Immature natural killer cell (primary cell): Measurements from ENCODE around the gene EME1. TPM values are rescaled to one million over a fixed set of nuclear protein-coding genes. Genes with fewer than 3 reads are reported as not detected.
A peak's percentile ranks its signal among the peaks of the same experiment; 100 is the strongest.
"Not testable (repeated sequence)": the region's sequence is repeated elsewhere in the genome, so short reads cannot be mapped to it uniquely, and the experiment has no call there.

Experiments
- DNase-seq, 3 donors: peaks; one replicate each; pipeline ENCODE4 v3.0.0; 2022; ENCODE audit warnings: mixed read lengths in 1 of 3
- H3K27ac Mint-ChIP-seq, 6 donors: one replicate each; pipeline ENCODE4 v1.8.0; 2020; ENCODE audit warnings: mixed read lengths in 6 of 6, mild to moderate bottlenecking in 5 of 6, inconsistent platforms in 4 of 6, moderate library complexity in 3 of 6
- H3K27me3 Mint-ChIP-seq, 3 donors: one replicate each; pipeline ENCODE4 v1.8.0; 2020 to 2021; ENCODE audit warnings: low read depth in 3 of 3, mild to moderate bottlenecking in 3 of 3, mixed read lengths in 3 of 3, moderate library complexity in 3 of 3, inconsistent platforms in 1 of 3
- H3K36me3 Mint-ChIP-seq, 3 donors: one replicate each; pipeline ENCODE4 v1.8.0; 2020; ENCODE audit warnings: mixed read lengths in 3 of 3, inconsistent platforms in 2 of 3, mild to moderate bottlenecking in 2 of 3
- H3K4me1 Mint-ChIP-seq, 2 donors: one replicate each; pipeline ENCODE4 v1.8.0; 2020; ENCODE audit warnings: inconsistent platforms in 2 of 2, mild to moderate bottlenecking in 2 of 2, mixed read lengths in 2 of 2, moderate library complexity in 1 of 2
- H3K4me3 Mint-ChIP-seq, 5 donors: one replicate each; pipeline ENCODE4 v1.8.0; 2020; ENCODE audit warnings: mild to moderate bottlenecking in 5 of 5, mixed read lengths in 5 of 5, inconsistent platforms in 3 of 5, moderate library complexity in 3 of 5
- H3K9me3 Mint-ChIP-seq, 6 donors: one replicate each; pipeline ENCODE4 v1.8.0; 2020; ENCODE audit warnings: mild to moderate bottlenecking in 6 of 6, mixed read lengths in 6 of 6, inconsistent platforms in 4 of 6, moderate library complexity in 3 of 6
- polyA plus RNA-seq, 3 donors: library from polyadenylated mRNA; unstranded; fragments of 300-500 nt; fragmentation: Illumina TruSeq; gene quantifications; one replicate each; pipeline ENCODE4 v1.2.3, GENCODE V29; 2021

Gene EME1
- polyA plus RNA-seq, 3 donors from 2014 or later = 0.47 to 0.85 TPM; not detected in 1

DNA sequence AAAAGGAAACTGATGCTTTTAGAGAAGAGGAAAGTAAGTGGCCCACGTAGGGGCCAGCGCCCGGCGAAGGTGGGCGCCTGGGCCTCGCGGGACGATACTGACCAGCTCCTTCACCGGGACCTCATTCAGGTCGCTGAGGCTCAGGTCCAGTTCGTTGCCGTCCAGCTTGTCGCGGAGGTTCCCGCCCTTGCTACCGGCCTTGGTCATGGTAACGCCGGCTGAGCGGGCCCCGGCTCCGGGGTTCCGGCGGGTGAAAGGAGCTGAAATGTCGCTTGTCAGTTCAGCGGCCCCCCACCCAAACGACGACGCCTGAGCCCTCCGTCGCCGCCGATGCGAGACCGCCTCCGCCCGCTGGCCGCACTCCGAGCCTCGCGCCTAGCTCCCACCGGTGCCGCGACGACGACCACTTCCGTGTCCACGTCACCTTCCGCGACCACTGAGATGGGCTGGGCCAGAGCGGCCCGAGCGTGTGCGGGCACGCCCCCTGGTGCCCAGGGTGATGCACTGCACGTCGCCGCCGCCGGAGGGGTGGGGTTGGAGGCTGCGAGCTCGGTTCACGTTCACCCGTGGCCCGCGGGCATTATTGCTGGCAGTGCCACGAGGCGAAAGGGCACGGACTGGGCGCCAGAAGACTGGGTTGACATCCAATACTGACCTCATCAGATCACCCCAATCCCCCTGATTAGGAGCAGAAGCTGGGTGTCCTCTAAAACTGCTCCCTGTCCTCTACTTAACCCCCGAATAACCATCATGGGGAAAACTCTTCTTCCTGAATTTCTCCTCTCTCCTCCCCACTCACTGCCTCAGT, 24.3 kb downstream of the EME1 start, which contains the start of gene LRRC59:
Gene LRRC59, minus strand, starts transcription at position 413 of the 808 bp plus-strand sequence. Its CDS starts 206 bp downstream, at position 207.
- Mint-ChIP-seq H3K27ac (peak within 1 kb of the TSS; percentile 84 to 94 (median 90)), H3K4me3 (peak within 1 kb of the TSS; percentile 85 to 93 (median 89)), H3K4me1 (peaks cover 33 to 45% of the 10 kb centered on the region in 2 donors), H3K9me3 (peaks cover 0 to 3% (median 0%) of the 10 kb centered on the region in 6 donors), H3K27me3 (peaks cover 0 to 8% (median 7%) of the 10 kb centered on the region in 3 donors), H3K36me3 (peaks cover 7 to 15% (median 14%) of the 10 kb centered on the region in 3 donors)
- DNase-seq = peak; percentile 93 to 95 (median 93)

DNA sequence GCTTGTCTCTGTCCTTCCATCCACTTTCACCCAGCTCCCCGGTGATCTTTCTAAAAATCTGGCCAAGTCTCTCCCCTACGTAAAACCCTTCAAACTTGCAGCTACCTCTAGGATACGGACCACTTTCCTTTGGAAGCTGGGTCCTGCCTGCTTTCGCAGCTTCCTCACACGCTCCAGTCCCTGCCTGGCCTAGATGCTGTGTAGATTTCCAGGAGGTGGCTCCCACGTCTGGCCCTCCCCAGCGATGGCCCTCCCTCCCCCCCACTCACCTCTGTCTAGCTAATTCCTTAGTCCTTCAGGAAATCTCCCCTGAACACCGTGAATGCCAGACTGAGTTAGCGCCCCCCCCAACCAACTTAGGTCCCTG, 24.9 kb downstream of the EME1 start:
- H3K27ac Mint-ChIP-seq = peak overlapping the region; percentile 43 to 94 (median 90)
- H3K36me3 Mint-ChIP-seq = peaks cover 6 to 13% (median 13%) of the 10 kb centered on the region in 3 donors
- H3K4me3 Mint-ChIP-seq = peak overlapping the region; percentile 76 to 93 (median 85)
- peaks cover 0 to 3% (median 0%) of the 10 kb centered on the region in 6 donors for H3K9me3 Mint-ChIP-seq
- DNase-seq = no peak
- H3K4me1 Mint-ChIP-seq = peaks cover 33 to 45% of the 10 kb centered on the region in 2 donors
- peaks cover 0 to 8% (median 7%) of the 10 kb centered on the region in 3 donors for H3K27me3 Mint-ChIP-seq

DNA sequence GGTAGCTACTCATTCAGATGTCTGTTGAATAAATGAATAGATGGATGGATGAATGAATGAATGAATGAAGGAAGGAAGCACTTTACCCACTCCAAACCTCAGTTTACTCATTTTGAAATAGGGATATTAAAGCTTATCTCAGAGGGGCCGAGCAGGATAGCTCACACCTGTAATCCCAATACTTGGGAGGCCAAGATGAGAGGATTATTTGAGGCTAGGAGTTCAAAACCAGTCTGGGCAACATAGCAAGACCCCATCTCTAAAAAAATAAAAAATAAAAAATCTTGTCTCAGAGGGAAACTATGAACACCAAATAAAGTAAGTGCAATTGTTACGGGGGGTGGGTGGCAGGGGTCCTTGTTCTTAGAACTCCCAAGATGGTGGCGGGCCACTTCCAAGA, 25.6 kb downstream of the EME1 start:
- H3K9me3 Mint-ChIP-seq, H3K27me3 Mint-ChIP-seq, H3K36me3 Mint-ChIP-seq, DNase-seq, H3K27ac Mint-ChIP-seq: not testable (repeated sequence)
- H3K4me3 Mint-ChIP-seq = peak overlapping the region in 2 of 5 donors; percentile 12 to 43
- H3K4me1 Mint-ChIP-seq = peaks cover 33 to 38% of the 10 kb centered on the region in 2 donors

DNA sequence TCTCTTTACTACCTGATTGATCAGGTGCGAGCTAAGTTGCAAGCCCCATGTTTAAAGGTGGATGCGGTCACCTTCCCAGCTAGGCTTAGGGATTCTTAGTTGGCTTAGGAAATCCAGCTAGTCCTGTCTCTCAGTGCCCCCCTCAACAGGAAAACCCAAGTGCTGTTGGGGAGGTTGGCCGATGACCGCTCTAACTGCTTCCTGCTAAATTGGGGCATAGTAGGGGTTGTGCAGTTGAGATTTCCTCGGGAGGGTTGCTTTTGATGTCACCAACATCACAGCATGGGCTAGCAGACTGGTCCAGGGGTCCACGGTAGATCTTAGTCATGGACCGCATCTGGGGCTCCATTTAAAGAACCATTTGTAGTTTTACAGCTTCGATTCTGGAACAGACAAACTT, 26.6 kb downstream of the EME1 start:
- not testable (repeated sequence) for H3K36me3 Mint-ChIP-seq, DNase-seq, H3K9me3 Mint-ChIP-seq, H3K4me3 Mint-ChIP-seq, H3K27ac Mint-ChIP-seq
- Mint-ChIP-seq H3K27me3 (peaks cover 0 to 12% (median 8%) of the 10 kb centered on the region in 3 donors), H3K4me1 (peaks cover 28% of the 10 kb centered on the region in 2 donors)

DNA sequence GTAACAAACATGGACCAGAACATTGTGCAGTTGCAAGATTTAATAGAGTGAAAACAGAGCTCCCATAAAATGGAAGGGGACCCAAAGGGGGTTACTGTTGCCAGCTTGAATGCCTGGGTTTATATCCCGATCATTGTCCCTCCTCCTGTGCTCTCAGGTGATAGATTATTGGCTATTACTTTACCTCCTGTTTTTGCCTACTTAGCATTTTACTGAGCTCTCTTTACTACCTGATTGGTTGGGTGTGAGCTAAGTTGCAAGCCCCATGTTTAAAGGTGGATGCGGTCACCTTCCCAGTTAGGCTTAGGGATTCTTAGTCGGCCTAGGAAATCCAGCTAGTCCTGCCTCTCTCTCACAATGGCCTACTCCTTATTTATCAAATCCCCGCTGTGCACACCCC, 32.3 kb downstream of the EME1 start:
- not testable (repeated sequence) for H3K4me1 Mint-ChIP-seq, H3K27me3 Mint-ChIP-seq, H3K4me3 Mint-ChIP-seq, H3K27ac Mint-ChIP-seq, DNase-seq, H3K36me3 Mint-ChIP-seq, H3K9me3 Mint-ChIP-seq

DNA sequence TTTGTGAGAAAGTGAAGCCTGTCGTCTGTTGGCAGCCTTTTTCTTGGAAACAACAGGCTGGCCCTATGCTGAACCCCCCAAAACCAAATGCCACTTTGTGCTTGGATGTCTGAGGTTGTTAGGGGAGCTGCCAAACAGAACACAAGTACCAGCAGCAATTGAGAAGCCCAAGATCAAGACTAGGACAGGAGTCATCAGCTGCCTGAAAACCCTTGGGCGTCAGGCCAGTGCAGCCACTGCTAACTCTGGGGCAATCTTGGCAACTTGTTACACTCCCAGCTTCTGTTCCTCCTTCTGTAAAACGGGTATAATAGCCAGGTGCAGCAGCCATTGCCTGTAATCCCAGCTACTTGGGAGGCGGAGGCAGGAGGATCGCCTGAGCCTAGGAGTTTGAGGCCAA, 33.5 kb downstream of the EME1 start:
- H3K4me1 Mint-ChIP-seq = no peaks in the 10 kb centered on the region
- H3K27me3 Mint-ChIP-seq = peaks cover 0 to 7% (median 6%) of the 10 kb centered on the region in 3 donors
- no peak overlapping the region for H3K4me3 Mint-ChIP-seq
- no peak overlapping the region for H3K27ac Mint-ChIP-seq
- H3K9me3 Mint-ChIP-seq = no peaks in the 10 kb centered on the region
- no peak for DNase-seq
- no peaks in the 10 kb centered on the region for H3K36me3 Mint-ChIP-seq

DNA sequence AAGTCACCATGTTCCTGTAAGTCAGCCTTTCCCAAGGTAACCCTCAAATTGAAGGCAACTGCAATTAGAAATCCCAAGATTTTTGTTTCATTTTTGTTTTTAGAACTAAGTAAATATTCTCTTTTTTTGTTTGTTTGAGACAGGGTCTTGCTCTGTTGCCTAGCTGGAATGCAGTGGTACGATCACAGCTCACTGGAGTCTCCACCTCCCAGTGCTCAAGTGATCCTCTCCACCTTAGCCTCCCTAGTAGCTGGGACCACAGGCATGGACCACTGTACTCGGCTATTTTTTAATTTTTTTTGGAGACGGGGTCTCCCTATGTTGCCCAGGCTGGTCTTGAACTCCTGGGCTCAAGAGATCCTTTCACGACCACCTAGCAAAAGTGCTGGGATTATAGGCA, 34.9 kb downstream of the EME1 start:
- Mint-ChIP-seq H3K4me3 (no peak overlapping the region), H3K27ac (no peak overlapping the region), H3K9me3 (no peaks in the 10 kb centered on the region)

DNA sequence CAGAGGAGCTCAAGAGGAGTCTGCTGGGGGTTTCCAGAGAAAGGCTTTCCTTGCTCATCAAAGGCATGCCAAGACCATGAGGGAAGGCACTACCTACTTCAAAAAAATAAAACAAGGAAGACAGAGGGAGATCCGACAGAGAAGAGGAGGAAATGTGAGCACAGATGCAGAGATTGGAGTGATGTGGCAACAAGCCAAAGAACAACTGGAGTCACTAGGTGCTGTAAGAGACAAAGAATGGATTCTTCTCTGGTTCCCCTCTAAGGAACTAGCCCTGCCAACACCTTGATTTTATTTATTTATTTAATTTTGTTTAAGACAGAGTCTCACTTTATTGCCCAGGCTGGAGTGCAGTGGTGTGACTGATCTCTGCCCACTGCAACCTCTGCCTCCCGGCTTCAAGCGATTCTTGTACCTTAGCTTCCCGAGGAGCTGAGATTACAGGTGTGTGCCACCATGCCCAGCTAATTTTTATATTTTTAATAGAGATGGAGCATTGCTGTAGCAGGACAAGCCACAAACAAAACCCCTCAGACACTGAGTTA, 39.2 kb downstream of the EME1 start:
- peaks cover 0 to 5% (median 0%) of the 10 kb centered on the region in 3 donors for H3K36me3 Mint-ChIP-seq
- no peak overlapping the region for H3K4me3 Mint-ChIP-seq
- DNase-seq = no peak
- peaks cover 0 to 5% (median 2%) of the 10 kb centered on the region in 3 donors for H3K27me3 Mint-ChIP-seq
- no peak overlapping the region for H3K27ac Mint-ChIP-seq
- no peaks in the 10 kb centered on the region for H3K9me3 Mint-ChIP-seq
- no peaks in the 10 kb centered on the region for H3K4me1 Mint-ChIP-seq

More for the DNA sequence above, 34.9 kb downstream of the EME1 start:
- H3K36me3 Mint-ChIP-seq = peaks cover 0 to 5% (median 0%) of the 10 kb centered on the region in 3 donors
- no peak for DNase-seq
- peaks cover 0 to 11% (median 7%) of the 10 kb centered on the region in 3 donors for H3K27me3 Mint-ChIP-seq
- no peaks in the 10 kb centered on the region for H3K4me1 Mint-ChIP-seq

DNA sequence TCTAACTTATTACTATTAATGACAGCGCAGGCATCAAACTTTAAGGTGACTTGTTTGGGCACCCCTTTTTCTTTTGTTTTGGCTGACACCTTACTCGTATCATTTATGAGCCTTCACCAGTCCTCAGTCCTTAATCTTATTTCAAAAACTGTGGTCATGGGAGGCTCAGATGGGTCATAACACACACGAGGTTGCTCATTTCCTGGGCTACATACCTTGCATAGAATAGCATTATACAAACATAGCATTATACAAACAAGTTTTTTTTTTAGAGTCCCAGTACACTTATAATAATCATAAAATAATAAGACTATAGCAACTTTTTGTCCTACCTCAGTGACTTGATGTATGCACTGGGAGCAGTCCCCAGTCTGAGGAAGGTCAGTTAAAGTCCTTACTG, 41.8 kb downstream of the EME1 start:
- no peak overlapping the region for H3K27ac Mint-ChIP-seq
- peaks cover 0 to 5% (median 3%) of the 10 kb centered on the region in 3 donors for H3K36me3 Mint-ChIP-seq
- no peak for DNase-seq
- H3K4me3 Mint-ChIP-seq = no peak overlapping the region
- peaks cover 4 to 9% (median 5%) of the 10 kb centered on the region in 3 donors for H3K27me3 Mint-ChIP-seq
- H3K4me1 Mint-ChIP-seq = no peaks in the 10 kb centered on the region
- H3K9me3 Mint-ChIP-seq = no peaks in the 10 kb centered on the region

DNA sequence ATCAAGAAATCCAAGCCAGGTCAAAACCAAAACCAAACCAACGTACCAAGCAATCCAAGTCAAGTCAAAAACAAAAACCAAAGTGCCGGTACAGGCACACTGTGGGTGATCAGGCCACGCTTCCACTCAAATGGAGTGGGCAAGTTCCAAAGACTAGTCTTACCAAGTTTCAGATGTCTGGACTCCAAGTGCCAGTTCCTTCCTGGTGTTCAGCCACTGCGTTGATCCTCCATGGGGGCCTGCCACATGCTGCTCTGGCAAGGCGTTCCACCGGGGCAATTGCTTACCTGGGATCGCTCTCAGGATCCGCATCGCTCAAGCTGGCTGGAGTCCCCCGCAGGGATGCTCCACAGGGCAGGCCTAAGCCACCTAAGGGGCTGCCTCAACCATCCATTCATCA, 46.5 kb downstream of the EME1 start:
- H3K9me3 Mint-ChIP-seq, DNase-seq, H3K4me3 Mint-ChIP-seq, H3K27me3 Mint-ChIP-seq, H3K36me3 Mint-ChIP-seq: not testable (repeated sequence)
- Mint-ChIP-seq H3K27ac (peak overlapping the region in 1 of 6 donors; percentile 71), H3K4me1 (peaks cover 10 to 14% of the 10 kb centered on the region in 2 donors)

DNA sequence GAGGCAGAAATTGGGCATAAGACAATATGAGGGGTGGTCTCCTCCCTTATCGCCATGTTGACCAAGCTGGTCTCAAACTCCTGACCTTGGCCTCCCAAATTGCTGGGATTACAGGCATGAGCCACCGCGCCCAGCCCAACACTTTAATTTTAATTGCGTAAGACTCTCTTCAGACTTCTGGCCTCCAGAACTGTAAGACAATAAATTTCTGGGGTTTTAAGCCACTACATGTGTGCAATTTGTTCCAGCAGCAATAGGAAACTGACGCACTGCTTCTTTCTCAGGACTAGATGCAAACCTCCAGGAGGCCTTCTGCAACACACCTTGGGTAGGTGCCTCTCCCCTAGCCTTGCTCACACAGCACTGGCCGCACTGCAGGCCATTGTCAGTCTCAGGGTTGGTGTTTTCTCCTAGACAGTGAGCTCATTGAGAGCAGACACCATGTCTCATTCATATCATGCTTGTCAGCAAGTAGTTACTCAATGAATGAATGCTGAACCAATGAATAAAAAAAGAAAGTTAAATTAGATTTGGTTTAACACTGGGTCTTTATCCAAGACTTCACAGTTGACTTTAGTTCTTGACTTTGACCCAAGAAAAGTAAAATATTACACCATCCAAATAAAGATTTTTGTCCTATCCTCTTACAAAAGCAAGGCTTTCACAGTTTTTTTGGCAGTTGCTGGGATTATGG, 47.5 kb downstream of the EME1 start:
- no peak for DNase-seq
- Mint-ChIP-seq H3K4me3 (peak overlapping the region in 3 of 5 donors; percentile 1 to 71 (median 31)), H3K27ac (peak overlapping the region in 5 of 6 donors; percentile 40 to 98 (median 91)), H3K36me3 (peaks cover 0 to 3% (median 0%) of the 10 kb centered on the region in 3 donors), H3K27me3 (peaks cover 3 to 4% (median 4%) of the 10 kb centered on the region in 3 donors), H3K9me3 (no peaks in the 10 kb centered on the region), H3K4me1 (peaks cover 16 to 18% of the 10 kb centered on the region in 2 donors)

DNA sequence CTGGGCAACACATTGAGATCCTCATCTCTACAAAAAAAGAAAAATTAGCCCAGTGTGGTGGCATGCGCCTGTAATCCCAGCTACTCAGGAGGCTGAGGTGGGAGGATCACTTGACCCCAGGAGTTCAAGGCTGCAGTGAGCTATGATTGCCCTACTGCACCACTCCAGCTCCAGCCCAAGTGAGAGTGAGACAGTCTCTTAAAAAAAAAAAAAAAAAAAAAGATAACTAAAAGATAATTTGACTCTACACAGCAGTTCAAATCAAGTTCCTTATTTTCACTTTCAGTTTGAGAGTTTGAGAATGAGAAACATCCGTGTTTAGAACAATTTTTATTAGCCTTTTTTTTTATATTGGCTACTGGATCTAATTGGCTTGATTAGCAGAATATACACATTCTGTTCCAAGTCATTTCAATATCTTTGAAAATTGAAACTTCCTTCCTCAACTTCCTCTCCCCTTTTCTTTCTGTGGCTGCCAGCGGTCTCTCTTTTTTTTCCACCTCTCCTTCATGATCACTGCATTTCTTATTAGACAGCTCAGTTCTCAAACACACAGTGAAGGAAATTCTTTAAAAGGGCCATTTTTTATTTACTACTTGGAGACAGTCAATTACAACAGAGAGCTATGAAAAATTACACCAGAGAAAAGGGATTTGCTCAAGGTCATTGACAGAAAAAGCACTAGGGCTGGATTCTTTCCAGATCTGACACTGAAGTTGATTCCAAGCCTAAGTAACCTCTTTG, 48.5 kb downstream of the EME1 start:
- Mint-ChIP-seq H3K9me3 (no peaks in the 10 kb centered on the region), H3K27ac (peak overlapping the region; percentile 90 to 98 (median 92)), H3K36me3 (peaks cover 0 to 3% (median 0%) of the 10 kb centered on the region in 3 donors), H3K4me3 (peak overlapping the region; percentile 71 to 91 (median 77)), H3K27me3 (peaks cover 3 to 4% (median 4%) of the 10 kb centered on the region in 3 donors), H3K4me1 (peaks cover 21 to 22% of the 10 kb centered on the region in 2 donors)
- DNase-seq = peak in 2 of 3 donors; percentile 18 to 23

DNA sequence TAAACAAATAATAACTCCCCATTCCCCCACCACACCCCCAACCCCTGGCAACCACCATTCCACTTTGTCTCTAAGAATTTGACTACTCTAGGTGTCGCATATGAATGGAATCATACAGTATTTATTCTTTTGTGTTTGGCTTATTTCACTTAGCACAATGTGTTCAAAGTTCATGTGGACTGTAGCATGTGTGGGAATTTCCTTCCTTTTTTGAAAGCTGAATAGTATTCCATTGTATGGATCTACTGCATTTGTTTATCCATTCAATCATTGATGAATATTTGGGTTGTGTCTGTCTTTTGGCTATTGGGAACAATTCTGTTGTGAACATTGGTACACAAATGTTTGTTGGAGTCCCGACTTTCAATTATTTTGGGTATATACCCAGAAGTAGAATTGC, 49.7 kb downstream of the EME1 start:
- H3K9me3 Mint-ChIP-seq = no peaks in the 10 kb centered on the region
- peak overlapping the region in 1 of 5 donors; percentile 43 for H3K4me3 Mint-ChIP-seq
- H3K27me3 Mint-ChIP-seq = peaks cover 3 to 4% (median 4%) of the 10 kb centered on the region in 3 donors
- peaks cover 34% of the 10 kb centered on the region in 2 donors for H3K4me1 Mint-ChIP-seq
- H3K36me3 Mint-ChIP-seq = peaks cover 0 to 3% (median 0%) of the 10 kb centered on the region in 3 donors
- no peak for DNase-seq
- peak overlapping the region in 1 of 6 donors; percentile 41 for H3K27ac Mint-ChIP-seq
